CD4-positive, CD25-positive, alpha-beta regulatory T cell (primary cell): ENCODE data around the gene CCNE1. TPM values are rescaled to one million over a fixed set of nuclear protein-coding genes. Genes with fewer than 3 reads are reported as not detected.

Experiments used
- ATAC-seq, 2 donors: fragments of 150-1000 bp; cut with Tn5 transposase; one replicate each; pipeline ENCODE4 v1.10.0; 2021; ENCODE audit warnings: low read depth in 2 of 2, moderate number of reproducible peaks in 2 of 2, moderate library complexity in 1 of 2
- DNase-seq, 3 donors: peaks; one replicate each; pipeline versions ENCODE4 v3.0.0 to v3.0.0-alpha.2; 2012 to 2022; ENCODE audit warnings: mixed read lengths in 1 of 3
- H3K27ac ChIP-seq: one replicate; pipeline ENCODE4 v1.7.0; 2013; ENCODE audit warnings: mild to moderate bottlenecking, low read length; ENCODE audit not compliant: insufficient read depth, poor library complexity, severe bottlenecking
- H3K27me3 ChIP-seq: one replicate; pipeline ENCODE4 v1.7.0; 2013; ENCODE audit warnings: low read length; ENCODE audit not compliant: control insufficient read depth, insufficient read depth
- H3K36me3 ChIP-seq: one replicate; pipeline ENCODE4 v1.7.0; 2013; ENCODE audit warnings: mild to moderate bottlenecking, low read length, moderate library complexity; ENCODE audit not compliant: control insufficient read depth, insufficient read depth
- H3K4me1 ChIP-seq: 2 replicates; pipeline ENCODE4 v1.7.0; 2013; ENCODE audit warnings: mild to moderate bottlenecking, low read length; ENCODE audit not compliant: insufficient read depth, control insufficient read depth, poor library complexity, severe bottlenecking
- H3K4me3 ChIP-seq: one replicate; pipeline ENCODE4 v1.7.0; 2013; ENCODE audit warnings: low read depth, mild to moderate bottlenecking, low read length, moderate library complexity
- H3K9me3 ChIP-seq, 2 experiments: 1 replicate in 1 of 2; 2 replicates in 1 of 2; pipeline ENCODE4 v1.7.0; 2013; ENCODE audit warnings: low read length in 2 of 2, mild to moderate bottlenecking in 1 of 2, moderate library complexity in 1 of 2; ENCODE audit not compliant: control insufficient read depth in 2 of 2
- H3K27ac Mint-ChIP-seq, 3 donors: one replicate each; pipeline ENCODE4 v1.8.0; 2020 to 2022; ENCODE audit warnings: mild to moderate bottlenecking in 3 of 3, mixed read lengths in 3 of 3, moderate library complexity in 2 of 3
- H3K27me3 Mint-ChIP-seq: one replicate; pipeline ENCODE4 v1.8.0; 2022; ENCODE audit warnings: mild to moderate bottlenecking, mixed read lengths
- H3K36me3 Mint-ChIP-seq: one replicate; pipeline ENCODE4 v1.8.0; 2020; ENCODE audit warnings: mixed read lengths
- H3K4me1 Mint-ChIP-seq, 4 donors: one replicate each; pipeline ENCODE4 v1.8.0; 2020 to 2022; ENCODE audit warnings: mixed read lengths in 4 of 4, mild to moderate bottlenecking in 1 of 4
- H3K4me3 Mint-ChIP-seq, 4 donors: one replicate each; pipeline ENCODE4 v1.8.0; 2020 to 2022; ENCODE audit warnings: mild to moderate bottlenecking in 4 of 4, mixed read lengths in 4 of 4, moderate library complexity in 3 of 4
- H3K9me3 Mint-ChIP-seq, 7 donors: one replicate each; pipeline ENCODE4 v1.8.0; 2020 to 2022; ENCODE audit warnings: mixed read lengths in 7 of 7, mild to moderate bottlenecking in 3 of 7, moderate library complexity in 2 of 7
- polyA plus RNA-seq, 4 donors: library from polyadenylated mRNA; unstranded; fragments of 300-500 nt; fragmentation: Illumina TruSeq; gene quantifications; one replicate each; pipeline ENCODE4 v1.2.3, GENCODE V29; 2021
- total RNA-seq: library from RNA; stranded (reverse); gene quantifications from one replicate; pipeline ENCODE4 v1.2.3, GENCODE V29; 2022

Gene CCNE1
- total and polyA plus RNA-seq, 5 donors from 2014 or later = 0.88 to 18.5 (median 3.6) TPM

DNA sequence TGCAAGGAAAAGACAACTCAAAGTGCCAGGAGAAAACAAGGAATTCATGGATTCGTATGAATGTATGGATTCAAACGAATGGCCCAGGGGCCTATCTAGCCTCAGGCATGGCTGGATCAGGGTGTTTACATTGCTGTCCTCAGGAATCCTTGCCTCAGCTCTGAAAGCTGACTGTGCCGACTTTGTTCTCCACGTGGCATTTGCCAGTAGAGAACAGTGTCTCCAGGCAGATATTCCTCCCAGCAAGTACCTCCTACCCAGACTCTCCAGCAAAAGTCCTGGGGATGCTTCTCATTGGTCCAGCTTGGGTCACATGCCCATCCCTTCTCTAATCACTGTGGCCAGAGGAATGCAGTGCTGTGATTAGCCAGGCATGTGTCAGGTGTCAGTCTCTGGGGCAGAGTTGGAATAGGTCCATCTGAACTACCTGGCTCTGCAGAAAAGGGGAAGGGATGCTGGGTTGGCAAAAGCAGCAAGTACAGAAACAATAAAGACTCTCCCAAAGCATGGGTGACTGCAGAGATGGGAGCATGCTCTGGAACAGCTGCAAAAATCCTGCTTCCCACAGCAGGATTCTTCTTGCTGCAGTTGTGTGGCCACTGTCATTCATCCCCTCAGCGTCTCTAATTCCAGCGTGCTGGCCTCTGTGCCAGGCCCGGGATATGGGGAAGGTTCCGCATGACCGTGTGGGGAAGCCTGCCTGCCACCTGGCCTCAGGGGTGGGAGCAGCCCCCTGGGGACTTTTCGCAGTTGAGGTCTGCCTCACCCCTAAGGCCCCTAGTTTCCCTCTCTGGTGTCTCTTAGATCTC, 30.0 kb downstream of the CCNE1 start:
- Mint-ChIP-seq H3K36me3 (peaks cover 3% of the 10 kb centered on the region), H3K27me3 (peaks cover 11% of the 10 kb centered on the region), H3K9me3 (no peaks in the 10 kb centered on the region), H3K4me3 (peak overlapping the region in 2 of 4 donors; percentile 77 to 82), H3K27ac (peak overlapping the region in 2 of 3 donors; percentile 21 to 29), H3K4me1 (peaks cover 6 to 47% (median 27%) of the 10 kb centered on the region in 4 donors)
- Histone ChIP-seq H3K27ac (no peak overlapping the region), H3K4me1 (peaks cover 38% of the 10 kb centered on the region), H3K4me3 (no peak overlapping the region), H3K36me3 (no peaks in the 10 kb centered on the region), H3K9me3 (no peaks in the 10 kb centered on the region), H3K27me3 (no peaks in the 10 kb centered on the region)
- ATAC-seq = no peak
- peak in 1 of 3 donors; percentile 24 for DNase-seq

DNA sequence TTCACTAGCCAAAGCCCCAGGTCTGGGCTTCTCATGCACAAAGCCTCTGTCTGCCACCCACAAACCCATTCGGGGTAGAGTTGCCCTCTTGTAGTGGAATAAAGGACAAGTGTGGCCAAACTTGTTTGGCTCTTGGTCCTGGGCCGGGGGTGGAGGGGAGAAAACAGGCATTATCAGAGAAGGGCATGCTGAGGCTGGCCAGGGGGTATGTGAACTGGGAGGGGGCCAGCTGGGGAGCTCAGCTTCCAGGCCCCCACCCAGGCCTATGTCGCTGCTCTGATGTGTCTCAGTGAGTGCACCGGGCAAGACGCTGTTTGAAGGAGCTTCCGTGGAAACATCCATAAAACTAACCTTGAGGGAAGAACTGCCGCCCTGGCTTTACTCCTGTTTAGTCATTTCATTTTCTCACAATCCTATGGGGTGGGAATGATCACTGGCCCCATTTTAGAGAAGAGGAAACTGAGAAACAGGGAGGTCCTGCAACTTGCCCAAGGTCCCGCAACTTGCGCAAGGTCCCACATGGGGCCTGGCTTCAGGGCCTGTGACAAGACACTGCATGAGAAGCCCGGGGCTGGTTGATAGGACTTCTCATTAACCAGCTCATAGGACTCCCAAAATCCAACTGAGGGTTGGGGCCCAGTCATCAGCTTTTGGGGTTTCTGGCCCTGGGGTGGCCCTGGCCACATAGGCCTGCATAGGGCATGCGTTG, 30.8 kb downstream of the CCNE1 start:
- Mint-ChIP-seq H3K4me3 (peak overlapping the region in 3 of 4 donors; percentile 11 to 82 (median 77)), H3K36me3 (no peaks in the 10 kb centered on the region), H3K27ac (no peak overlapping the region), H3K9me3 (no peaks in the 10 kb centered on the region), H3K4me1 (peaks cover 2 to 38% (median 20%) of the 10 kb centered on the region in 4 donors), H3K27me3 (peaks cover 11% of the 10 kb centered on the region)
- no peak for DNase-seq
- Histone ChIP-seq H3K9me3 (no peaks in the 10 kb centered on the region), H3K27me3 (no peaks in the 10 kb centered on the region), H3K4me3 (no peak overlapping the region), H3K4me1 (peaks cover 29% of the 10 kb centered on the region), H3K27ac (no peak overlapping the region), H3K36me3 (no peaks in the 10 kb centered on the region)
- ATAC-seq = no peak

DNA sequence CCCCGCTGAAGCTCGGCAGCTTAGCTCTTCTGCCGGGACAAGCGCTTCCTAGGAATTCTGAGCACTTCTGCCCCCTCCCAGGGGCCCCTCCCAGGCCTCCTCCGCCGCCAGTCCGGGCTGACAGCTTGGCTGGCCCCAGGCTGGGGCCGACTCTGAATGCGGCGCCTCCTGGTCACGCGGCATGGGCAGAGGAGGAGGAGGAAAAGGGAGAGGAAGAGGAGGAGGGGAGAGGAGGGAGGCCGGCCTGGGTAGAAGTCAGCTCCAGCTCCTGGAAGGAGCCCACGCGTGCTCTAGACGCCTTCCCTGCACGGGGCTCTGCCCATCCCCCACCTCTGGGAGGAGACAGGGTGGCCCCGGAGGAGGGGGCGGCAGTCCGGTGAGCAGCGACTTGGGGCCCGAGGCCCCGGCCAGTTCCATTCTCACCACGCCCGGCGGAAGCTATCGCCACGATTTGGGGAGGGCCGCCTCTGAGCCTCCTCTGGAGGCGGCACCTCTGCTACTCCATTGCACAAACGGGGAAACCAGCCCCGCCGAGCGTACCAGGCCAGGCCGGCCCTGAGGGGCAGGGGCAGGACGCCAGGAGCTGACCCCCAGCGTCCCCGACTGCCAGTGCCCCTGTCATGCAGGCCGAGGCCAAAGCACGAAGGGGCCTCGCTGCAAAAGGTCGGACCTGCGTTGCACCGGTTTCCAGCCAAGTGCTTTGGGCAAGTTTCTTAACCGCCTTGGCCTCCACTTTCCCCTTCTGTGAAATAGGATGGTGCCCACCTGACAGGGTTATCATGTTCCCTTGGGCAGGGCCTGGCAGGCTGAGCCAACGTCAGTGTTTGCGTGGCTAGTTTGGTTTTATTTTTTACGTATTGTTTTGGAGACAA, 31.6 kb downstream of the CCNE1 start:
- peak overlapping the region; percentile 77 to 95 (median 86) for H3K4me3 Mint-ChIP-seq
- peak overlapping the region in 2 of 3 donors; percentile 82 to 91 for H3K27ac Mint-ChIP-seq
- H3K9me3 ChIP-seq = no peaks in the 10 kb centered on the region
- no peaks in the 10 kb centered on the region for H3K36me3 ChIP-seq
- peak overlapping the region; percentile 31 for H3K4me3 ChIP-seq
- H3K27me3 ChIP-seq = no peaks in the 10 kb centered on the region
- no peaks in the 10 kb centered on the region for H3K36me3 Mint-ChIP-seq
- DNase-seq (peak; percentile 11 to 48 (median 19)), ATAC-seq (no peak)
- H3K9me3 Mint-ChIP-seq = no peaks in the 10 kb centered on the region
- H3K4me1 ChIP-seq = peaks cover 24% of the 10 kb centered on the region
- peaks cover 0 to 30% (median 16%) of the 10 kb centered on the region in 4 donors for H3K4me1 Mint-ChIP-seq
- H3K27me3 Mint-ChIP-seq = peaks cover 11% of the 10 kb centered on the region
- peak overlapping the region; percentile 90 for H3K27ac ChIP-seq

DNA sequence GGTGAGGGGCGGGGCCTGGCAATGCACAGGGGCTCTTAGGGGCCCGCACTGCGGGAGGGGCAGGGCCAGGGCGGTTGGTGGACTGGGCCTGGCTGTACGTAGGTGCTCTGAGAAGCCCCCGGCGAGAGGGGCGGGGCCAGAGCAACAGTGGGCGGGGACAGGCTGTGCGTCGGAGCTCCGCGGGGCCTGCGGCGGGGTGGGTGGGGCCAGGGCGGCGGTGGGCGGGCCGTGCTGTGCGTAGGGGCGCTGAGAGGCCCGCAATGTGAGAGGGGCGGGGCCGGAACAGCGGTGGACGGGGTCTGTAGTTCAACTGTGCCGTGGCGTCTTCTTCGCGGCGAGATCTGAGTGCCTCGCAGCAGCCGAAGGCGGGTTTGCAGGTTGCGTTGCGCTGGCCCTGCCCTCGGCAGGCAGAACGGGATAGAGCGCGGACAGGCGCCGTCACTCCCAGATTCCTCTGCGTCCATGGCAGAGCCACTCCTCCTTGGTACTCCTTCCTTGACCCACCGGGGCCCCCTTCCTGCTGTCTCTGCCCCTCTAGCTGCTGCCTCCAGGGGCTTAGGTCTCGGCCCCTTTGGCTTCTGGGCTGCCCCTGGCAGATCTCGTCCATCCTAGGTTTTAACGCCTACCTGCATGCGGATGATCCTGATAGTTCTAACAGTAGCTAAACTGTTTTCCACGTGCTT, 33.2 kb downstream of the CCNE1 start:
- H3K27ac Mint-ChIP-seq = peak overlapping the region; percentile 94 to 98 (median 94)
- H3K4me3 Mint-ChIP-seq = peak overlapping the region; percentile 93 to 98 (median 95)
- DNase-seq (peak; percentile 93 to 96 (median 94)), ATAC-seq (peak; percentile 80 to 85)
- H3K27me3 Mint-ChIP-seq = peaks cover 23% of the 10 kb centered on the region
- H3K4me3 ChIP-seq = peak overlapping the region; percentile 84
- H3K36me3 ChIP-seq = no peaks in the 10 kb centered on the region
- no peaks in the 10 kb centered on the region for H3K36me3 Mint-ChIP-seq
- H3K4me1 ChIP-seq = peaks cover 24% of the 10 kb centered on the region
- H3K27me3 ChIP-seq = no peaks in the 10 kb centered on the region
- H3K27ac ChIP-seq = peak overlapping the region; percentile 90
- no peaks in the 10 kb centered on the region for H3K9me3 Mint-ChIP-seq
- no peaks in the 10 kb centered on the region for H3K9me3 ChIP-seq
- peaks cover 0 to 24% (median 10%) of the 10 kb centered on the region in 4 donors for H3K4me1 Mint-ChIP-seq

DNA sequence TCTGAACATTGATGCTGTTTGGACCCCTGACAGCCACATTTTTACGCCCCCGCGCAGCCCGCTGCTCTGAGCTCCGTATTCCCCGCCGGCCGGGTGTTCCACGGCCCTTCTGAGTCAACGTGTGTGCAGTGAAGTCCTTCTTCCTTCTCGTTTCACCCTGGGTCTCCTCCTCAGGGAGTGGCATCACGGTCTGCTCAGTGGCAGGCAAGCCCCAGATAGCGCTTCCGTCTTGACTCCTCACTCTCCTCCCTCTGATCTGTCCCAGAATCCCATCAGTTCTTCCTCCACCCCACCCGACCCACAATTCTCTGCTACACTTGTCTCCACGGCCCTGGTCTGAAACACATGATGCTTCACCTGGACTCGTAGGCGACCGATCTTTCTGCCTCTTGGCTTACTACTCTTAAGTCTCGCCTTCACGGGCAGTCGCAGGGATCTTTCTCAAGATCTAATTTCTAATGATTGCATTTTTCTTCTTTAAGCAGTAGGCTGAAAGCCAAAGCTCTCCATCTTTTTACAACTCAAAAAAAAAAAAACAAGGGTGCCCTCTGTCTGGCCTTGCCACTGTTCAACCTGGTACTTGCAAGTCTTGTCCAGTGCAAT, 33.9 kb downstream of the CCNE1 start:
- Mint-ChIP-seq H3K27me3 (peaks cover 19% of the 10 kb centered on the region), H3K27ac (peak overlapping the region; percentile 94 to 98 (median 94)), H3K9me3 (no peaks in the 10 kb centered on the region), H3K4me3 (peak overlapping the region; percentile 93 to 98 (median 95)), H3K36me3 (no peaks in the 10 kb centered on the region), H3K4me1 (peaks cover 0 to 22% (median 10%) of the 10 kb centered on the region in 4 donors)
- Histone ChIP-seq H3K27me3 (no peaks in the 10 kb centered on the region), H3K27ac (peak overlapping the region; percentile 90), H3K36me3 (no peaks in the 10 kb centered on the region), H3K4me3 (peak overlapping the region; percentile 84), H3K9me3 (no peaks in the 10 kb centered on the region), H3K4me1 (peaks cover 24% of the 10 kb centered on the region)
- no peak for ATAC-seq
- DNase-seq = peak in 2 of 3 donors; percentile 7 to 39

DNA sequence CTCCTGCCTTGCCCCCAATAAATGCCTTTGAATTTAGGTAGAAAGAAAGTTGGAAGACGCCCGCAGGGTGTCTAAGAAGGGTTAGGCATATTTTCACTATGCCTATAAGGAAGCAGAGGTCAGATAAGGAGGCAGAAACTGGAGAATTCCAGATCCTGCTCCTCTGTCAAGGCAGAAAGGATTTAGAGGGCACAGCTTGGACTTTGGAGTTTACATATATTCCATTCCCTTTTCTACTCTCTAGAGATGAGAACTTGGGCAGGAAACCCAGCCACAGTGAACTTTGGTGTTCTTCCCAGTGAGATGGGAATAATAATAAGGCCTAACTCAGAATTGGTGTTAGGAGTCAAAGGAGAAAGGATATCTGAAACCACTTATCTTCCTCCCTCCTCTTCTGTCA, 37.4 kb downstream of the CCNE1 start:
- Mint-ChIP-seq H3K27ac (peak overlapping the region in 1 of 3 donors; percentile 7), H3K4me3 (no peak overlapping the region), H3K4me1 (peaks cover 0 to 15% (median 10%) of the 10 kb centered on the region in 4 donors), H3K27me3 (peaks cover 33% of the 10 kb centered on the region), H3K36me3 (no peaks in the 10 kb centered on the region), H3K9me3 (no peaks in the 10 kb centered on the region)
- Histone ChIP-seq H3K27me3 (no peaks in the 10 kb centered on the region), H3K4me3 (no peak overlapping the region), H3K36me3 (no peaks in the 10 kb centered on the region), H3K27ac (no peak overlapping the region), H3K9me3 (no peaks in the 10 kb centered on the region), H3K4me1 (peaks cover 10% of the 10 kb centered on the region)
- ATAC-seq (no peak), DNase-seq (no peak)
